Activated CD4-positive, alpha-beta memory T cell treated with anti-CD3 and anti-CD28 coated beads, Interleukin-2, amount 10 ng/mL, durations not matched to agents 7 days and 5 days (primary cell): ENCODE results near the gene RNF220. TPM values are rescaled to one million over a fixed set of nuclear protein-coding genes. Genes with fewer than 3 reads are reported as not detected.

Experiments used
- CTCF ChIA-PET: fragments of 350-600 bp; sonication (Branson Sonifier 250); formaldehyde crosslinking; loops from one replicate; lab custom pipeline; 2021; ENCODE audit warnings: antibody characterized with exemption, inconsistent platforms; lab: Charles Lee
- POLR2A ChIA-PET: fragments of 350-600 bp; sonication (Branson Sonifier 250); formaldehyde crosslinking; loops from one replicate; lab custom pipeline; 2021; ENCODE audit warnings: antibody characterized with exemption; lab: Charles Lee
- DNase-seq: peaks from one replicate; pipeline ENCODE4 v3.0.0-alpha.2; 2020
- H3K27ac Mint-ChIP-seq: one replicate; pipeline ENCODE4 v1.8.0; 2021; ENCODE audit warnings: mild to moderate bottlenecking, mixed read lengths
- H3K27me3 Mint-ChIP-seq: one replicate; pipeline ENCODE4 v1.8.0; 2021; ENCODE audit warnings: mixed read lengths
- H3K36me3 Mint-ChIP-seq: one replicate; pipeline ENCODE4 v1.8.0; 2021; ENCODE audit warnings: low read depth, mixed read lengths
- H3K4me1 Mint-ChIP-seq: one replicate; pipeline ENCODE4 v1.8.0; 2021; ENCODE audit warnings: mixed read lengths
- H3K4me3 Mint-ChIP-seq: one replicate; pipeline ENCODE4 v1.8.0; 2021; ENCODE audit warnings: mild to moderate bottlenecking, mixed read lengths
- H3K9me3 Mint-ChIP-seq: one replicate; pipeline ENCODE4 v1.8.0; 2021; ENCODE audit warnings: mixed read lengths
- total RNA-seq, 2 experiments: library from RNA; stranded (reverse); gene quantifications; one replicate each; pipeline ENCODE4 v1.2.3, GENCODE V29; 2021

RNF220 gene
- total RNA-seq, 2 experiments from 2014 or later: 69.0 to 70.7 TPM

- H3K9me3 Mint-ChIP-seq: no peaks in the 10 kb centered on the region
- peak overlapping the region; percentile 83 for H3K4me3 Mint-ChIP-seq
- CTCF ChIA-PET: interaction anchor here (1.2 to 4.9 kb wide), 7 partner anchors 15 to 65 kb away, joined by 4 to 44 read pairs (median 5); no protein-coding TSS in a partner anchor
- POLR2A ChIA-PET: interaction anchor here (1.2 to 7.7 kb wide), 7 partner anchors 9 to 319 kb away, joined by 4 to 71 read pairs (median 9); partner anchors contain the start of gene RNU5D-1
- no peaks in the 10 kb centered on the region for H3K36me3 Mint-ChIP-seq
- peak overlapping the region; percentile 79 for H3K27ac Mint-ChIP-seq
- no peaks in the 10 kb centered on the region for H3K27me3 Mint-ChIP-seq
- peaks cover 32% of the 10 kb centered on the region for H3K4me1 Mint-ChIP-seq
- DNase-seq: no peak
Observed at GRCh38 chr1:44672961-44673674, 268.1 kb downstream of the RNF220 start.

DNA sequence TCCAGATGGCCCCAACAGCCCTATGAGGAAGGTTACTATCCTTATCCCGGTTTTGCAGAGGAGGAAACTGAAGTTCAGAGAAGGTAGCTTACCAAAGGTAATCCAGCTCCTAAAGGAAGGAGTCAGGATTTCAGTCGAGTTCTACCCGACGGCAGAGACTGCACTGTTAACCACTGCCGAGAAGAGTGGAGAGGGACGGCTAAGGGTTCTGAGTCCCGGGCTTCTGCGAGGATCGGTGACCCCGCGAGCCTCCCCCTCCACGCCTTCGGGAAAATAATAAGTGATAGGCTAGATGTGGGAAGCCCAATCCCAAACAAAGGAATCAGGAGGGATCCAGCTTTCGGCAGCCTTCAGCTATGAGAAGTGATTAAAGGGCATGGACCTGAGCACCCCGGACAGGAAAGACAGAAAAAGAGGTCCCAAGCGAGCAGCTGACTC, 268.6 kb downstream of the RNF220 start:
- peaks cover 32% of the 10 kb centered on the region for H3K4me1 Mint-ChIP-seq
- H3K27me3 Mint-ChIP-seq: no peaks in the 10 kb centered on the region
- ChIA-PET POLR2A (interaction anchor here (0.7 to 7.7 kb wide), 11 partner anchors 9 to 338 kb away, joined by 3 to 71 read pairs (median 5); partner anchors contain the start of genes HECTD3 and RNU5D-1), CTCF (interaction anchor here (0.7 to 4.9 kb wide), 10 partner anchors 12 to 65 kb away, joined by 4 to 44 read pairs (median 5); no protein-coding TSS in a partner anchor)
- no peaks in the 10 kb centered on the region for H3K9me3 Mint-ChIP-seq
- H3K27ac Mint-ChIP-seq: peak overlapping the region; percentile 79
- no peaks in the 10 kb centered on the region for H3K36me3 Mint-ChIP-seq
- no peak for DNase-seq
- peak overlapping the region; percentile 83 for H3K4me3 Mint-ChIP-seq

GRCh38 chr1:44674113-44675000, 269.3 kb downstream of the RNF220 start, which contains the start of the genes ARMH1 and TMEM53:
Gene ARMH1 (plus strand): TSS chr1:44674714. CDS start chr1:44689698, 14,984 bp downstream.
Gene TMEM53 (minus strand): TSS chr1:44674481. CDS start chr1:44674391, 90 bp downstream.
- no peaks in the 10 kb centered on the region for H3K27me3 Mint-ChIP-seq
- no peaks in the 10 kb centered on the region for H3K9me3 Mint-ChIP-seq
- POLR2A ChIA-PET: interaction anchor here (0.7 to 7.7 kb wide), 13 partner anchors 10 to 337 kb away, joined by 3 to 71 read pairs (median 5); partner anchors contain the start of genes HECTD3 and RNU5D-1
- peak within 1 kb of the TSS; percentile 83 for H3K4me3 Mint-ChIP-seq
- H3K4me1 Mint-ChIP-seq: peaks cover 32% of the 10 kb centered on the region
- CTCF ChIA-PET: interaction anchor here (0.7 to 4.9 kb wide), 12 partner anchors 11 to 119 kb away, joined by 3 to 44 read pairs (median 5); no protein-coding TSS in a partner anchor
- peak; percentile 99 for DNase-seq
- H3K36me3 Mint-ChIP-seq: no peaks in the 10 kb centered on the region
- peak within 1 kb of the TSS; percentile 79 for H3K27ac Mint-ChIP-seq

DNA sequence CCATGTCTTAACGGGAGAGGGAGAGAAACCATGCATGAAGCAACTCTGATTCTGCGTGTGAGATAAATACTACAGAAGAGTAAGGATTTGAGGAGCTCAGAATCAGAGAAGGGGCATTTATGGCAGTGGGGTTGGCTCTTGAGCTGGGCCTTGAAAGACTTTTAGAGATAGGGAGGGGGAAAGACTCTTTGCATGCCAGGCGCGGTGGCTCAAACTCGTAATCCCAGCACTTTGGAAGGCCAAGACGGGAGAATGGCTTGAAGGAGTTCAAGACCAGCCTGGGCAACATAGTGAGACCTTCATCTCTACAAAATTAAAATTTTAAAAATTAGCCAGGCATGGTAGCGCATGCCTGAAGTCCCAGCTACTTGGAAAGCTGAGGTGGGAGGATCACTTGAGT, 270.1 kb downstream of the RNF220 start:
- Mint-ChIP-seq H3K27me3 (peaks cover 3% of the 10 kb centered on the region), H3K27ac (peak overlapping the region; percentile 79), H3K4me1 (peaks cover 32% of the 10 kb centered on the region), H3K36me3 (no peaks in the 10 kb centered on the region), H3K4me3 (peak overlapping the region; percentile 83), H3K9me3 (no peaks in the 10 kb centered on the region)
- POLR2A ChIA-PET: interaction anchor here (0.7 to 7.7 kb wide), 9 partner anchors 8 to 336 kb away, joined by 3 to 71 read pairs (median 5); partner anchors contain the start of genes HECTD3 and RNU5D-1
- no peak for DNase-seq
- CTCF ChIA-PET: interaction anchor here (1.0 to 4.9 kb wide), 7 partner anchors 10 to 119 kb away, joined by 3 to 44 read pairs (median 6); no protein-coding TSS in a partner anchor

DNA sequence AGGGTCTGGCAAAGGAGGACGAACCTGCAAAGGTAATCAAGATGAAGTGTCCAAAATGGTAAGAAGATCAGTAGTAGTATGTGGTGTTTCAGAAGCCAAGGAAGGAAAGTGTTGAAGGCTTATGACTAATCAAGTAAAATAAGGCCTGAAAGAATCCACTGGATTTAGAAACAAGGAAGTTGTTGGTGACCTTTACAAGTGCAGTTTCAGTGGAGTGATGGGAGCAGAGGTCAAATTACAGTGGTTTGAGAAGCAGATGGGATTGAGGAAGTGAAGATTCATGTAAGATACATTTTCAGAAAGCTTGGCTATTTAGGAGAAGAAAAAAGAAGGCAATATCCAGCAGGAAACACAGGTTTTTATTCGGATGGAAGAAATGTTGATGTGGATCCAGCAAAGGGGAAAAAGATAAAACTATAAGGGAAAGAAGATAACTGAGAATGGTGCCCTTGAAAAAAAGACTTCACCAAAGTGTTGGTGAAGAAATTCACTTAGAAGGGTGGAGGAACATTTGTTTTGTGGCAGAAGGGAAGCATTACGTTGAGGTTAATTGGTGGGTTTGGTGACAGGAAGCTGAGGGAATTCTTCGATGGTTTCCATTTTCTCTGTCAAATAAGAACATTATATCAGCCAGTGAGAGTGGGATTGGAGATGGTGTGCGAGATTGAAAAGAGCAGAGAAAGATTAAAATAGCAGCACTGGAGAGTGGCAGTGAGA, 271.6 kb downstream of the RNF220 start:
- Mint-ChIP-seq H3K27me3 (peaks cover 3% of the 10 kb centered on the region), H3K36me3 (no peaks in the 10 kb centered on the region), H3K9me3 (no peaks in the 10 kb centered on the region), H3K4me3 (no peak overlapping the region), H3K27ac (no peak overlapping the region), H3K4me1 (peaks cover 29% of the 10 kb centered on the region)
- POLR2A ChIA-PET: interaction anchor here (1.7 to 7.7 kb wide), 3 partner anchors 45 to 54 kb away, joined by 7 to 71 read pairs (median 8); partner anchors contain the start of gene RNU5D-1
- DNase-seq: no peak
- CTCF ChIA-PET: interaction anchor here (1.1 to 2.3 kb wide), 3 partner anchors 8 to 24 kb away, joined by 3 to 8 read pairs (median 6); no protein-coding TSS in a partner anchor

- H3K4me1 Mint-ChIP-seq: peaks cover 23% of the 10 kb centered on the region
- H3K4me3 Mint-ChIP-seq: no peak overlapping the region
- DNase-seq: no peak
- no peaks in the 10 kb centered on the region for H3K9me3 Mint-ChIP-seq
- CTCF ChIA-PET: interaction anchor here (2.3 kb wide), 1 partner anchor 19 kb away, joined by 8 read pairs; no protein-coding TSS in a partner anchor
- H3K36me3 Mint-ChIP-seq: no peaks in the 10 kb centered on the region
- H3K27ac Mint-ChIP-seq: no peak overlapping the region
- POLR2A ChIA-PET: interaction anchor here (2.2 to 7.7 kb wide), 2 partner anchors 44 to 45 kb away, joined by 8 to 71 read pairs; no protein-coding TSS in a partner anchor
- peaks cover 3% of the 10 kb centered on the region for H3K27me3 Mint-ChIP-seq
Observed at GRCh38 chr1:44677201-44677766, 272.2 kb downstream of the RNF220 start.

- no peak for DNase-seq
- H3K27me3 Mint-ChIP-seq: peaks cover 3% of the 10 kb centered on the region
- no peak overlapping the region for H3K27ac Mint-ChIP-seq
- peaks cover 15% of the 10 kb centered on the region for H3K4me1 Mint-ChIP-seq
- CTCF ChIA-PET: interaction anchor here (2.3 kb wide), 1 partner anchor 19 kb away, joined by 8 read pairs; no protein-coding TSS in a partner anchor
- POLR2A ChIA-PET: interaction anchor here (7.7 kb wide), 1 partner anchor 46 kb away, joined by 71 read pairs; no protein-coding TSS in a partner anchor
- no peaks in the 10 kb centered on the region for H3K9me3 Mint-ChIP-seq
- no peak overlapping the region for H3K4me3 Mint-ChIP-seq
- H3K36me3 Mint-ChIP-seq: no peaks in the 10 kb centered on the region
Observed at GRCh38 chr1:44678120-44678519, 273.1 kb downstream of the RNF220 start.

DNA sequence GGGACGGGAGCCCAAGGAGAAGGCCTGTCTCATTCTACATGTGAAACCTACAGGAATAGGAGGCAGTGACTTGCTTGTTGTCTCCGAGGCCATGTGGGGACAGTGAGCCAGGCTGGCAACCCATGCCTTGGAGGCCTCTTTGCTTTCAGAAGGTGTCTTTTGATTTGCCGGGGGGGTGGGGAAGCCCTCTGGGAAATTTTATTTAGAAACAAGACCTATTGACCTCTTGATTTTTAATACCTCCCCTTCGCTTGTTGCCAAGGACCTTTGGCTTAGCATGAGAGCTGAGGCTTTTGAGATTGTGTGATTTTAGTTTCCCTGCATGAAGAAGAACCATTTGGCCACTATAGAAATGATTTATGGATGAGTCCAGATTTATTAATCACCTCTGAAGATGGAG, 273.6 kb downstream of the RNF220 start:
- Mint-ChIP-seq H3K27me3 (peaks cover 3% of the 10 kb centered on the region), H3K4me3 (no peak overlapping the region), H3K27ac (no peak overlapping the region), H3K4me1 (peaks cover 10% of the 10 kb centered on the region), H3K36me3 (no peaks in the 10 kb centered on the region), H3K9me3 (no peaks in the 10 kb centered on the region)
- ChIA-PET CTCF (no interaction called here), POLR2A (no interaction called here)
- no peak for DNase-seq

GRCh38 chr1:44679468-44679867, 274.4 kb downstream of the RNF220 start:
- Mint-ChIP-seq H3K9me3 (no peaks in the 10 kb centered on the region), H3K4me1 (peaks cover 9% of the 10 kb centered on the region), H3K36me3 (no peaks in the 10 kb centered on the region), H3K27ac (no peak overlapping the region), H3K27me3 (peaks cover 3% of the 10 kb centered on the region), H3K4me3 (no peak overlapping the region)
- POLR2A ChIA-PET: interaction anchor here (0.9 to 1.1 kb wide), 2 partner anchors 18 to 42 kb away, joined by 3 to 6 read pairs; no protein-coding TSS in a partner anchor
- CTCF ChIA-PET: no interaction called here
- no peak for DNase-seq

DNA sequence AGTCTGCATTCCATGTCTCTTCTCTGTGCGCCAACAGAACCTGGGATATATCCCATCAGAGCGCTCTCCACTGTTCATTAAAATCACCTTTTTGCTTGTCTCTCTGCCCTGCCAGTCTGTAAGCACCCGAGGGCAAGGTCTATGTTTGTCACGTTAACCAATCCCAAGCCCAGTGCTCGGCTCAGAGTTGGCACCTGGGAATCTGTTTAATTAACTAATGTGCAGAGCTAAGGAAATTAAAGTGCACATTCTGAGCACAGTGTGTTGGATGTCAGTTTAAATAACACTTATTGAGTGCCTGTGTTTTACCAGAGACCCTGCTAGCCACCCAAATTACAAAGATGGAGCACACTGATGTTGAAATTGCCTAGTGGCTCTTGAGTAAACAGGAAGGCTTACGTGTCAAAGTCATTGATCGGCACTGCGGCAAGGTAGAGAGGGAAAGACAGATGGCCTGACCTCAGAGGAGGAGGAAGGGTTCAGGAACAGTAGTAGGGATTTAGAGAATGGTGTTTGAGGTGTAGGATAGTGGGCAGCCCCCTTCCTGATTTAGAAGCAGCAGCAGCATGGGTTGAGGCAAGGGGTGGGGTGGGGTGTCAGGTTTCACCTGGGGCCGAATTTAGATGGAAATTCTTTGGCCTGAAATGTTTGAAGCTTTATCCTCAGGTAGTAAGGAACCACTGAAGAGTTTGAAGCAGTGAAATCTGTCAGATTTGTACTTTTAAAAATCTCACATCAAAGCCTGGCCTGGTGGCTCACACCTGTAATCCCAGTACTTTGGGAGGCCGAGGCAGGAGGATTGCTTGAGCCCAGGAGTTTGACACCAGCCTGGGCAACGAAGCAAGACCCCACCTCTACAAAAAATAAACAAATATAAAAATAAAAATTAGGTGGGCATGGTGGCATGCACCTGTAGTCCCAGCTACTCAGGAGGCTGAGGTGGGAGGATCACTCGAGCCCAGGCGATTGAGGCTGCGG, 277.1 kb downstream of the RNF220 start:
- no peak overlapping the region for H3K4me3 Mint-ChIP-seq
- no peak overlapping the region for H3K27ac Mint-ChIP-seq
- peaks cover 3% of the 10 kb centered on the region for H3K27me3 Mint-ChIP-seq
- ChIA-PET CTCF (interaction anchor here (1.6 kb wide), 1 partner anchor 29 kb away, joined by 3 read pairs; no protein-coding TSS in a partner anchor), POLR2A (interaction anchor here (1.0 kb wide), 1 partner anchor 7 kb away, joined by 3 read pairs; no protein-coding TSS in a partner anchor)
- H3K4me1 Mint-ChIP-seq: peaks cover 4% of the 10 kb centered on the region
- H3K9me3 Mint-ChIP-seq: no peaks in the 10 kb centered on the region
- H3K36me3 Mint-ChIP-seq: no peaks in the 10 kb centered on the region
- no peak for DNase-seq
